HG03571 (cell line): ENCODE measurements around the gene WWOX.
A peak's percentile ranks its signal among the peaks of the same experiment; 100 is the strongest.

ENCODE experiments used
- ATAC-seq: cut with Tn5 transposase; IDR thresholded peaks from one replicate; pipeline ENCODE4 v1.9.1; 2021; ENCODE audit not compliant: unreplicated experiment

The WWOX gene

DNA sequence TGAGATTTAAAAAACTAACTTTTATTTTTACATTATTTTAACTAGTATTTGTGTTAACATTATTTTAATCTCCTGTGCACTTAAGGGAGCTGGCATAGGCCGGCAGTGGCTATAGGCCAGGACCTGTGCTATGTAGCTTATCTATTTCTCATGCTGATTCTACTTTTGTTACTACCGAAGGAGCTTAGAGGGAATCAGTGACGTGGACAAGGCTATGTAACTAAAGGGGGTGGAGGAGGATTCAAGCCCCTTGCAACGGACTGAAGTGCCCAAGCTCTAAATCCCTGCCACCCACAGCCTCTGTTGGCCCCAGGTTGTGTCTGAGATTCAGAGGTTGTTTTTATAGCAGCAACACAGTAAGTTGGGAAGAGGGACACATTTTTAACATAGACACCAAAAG lies 356.4 kb downstream of the WWOX start:
- no peak for ATAC-seq

DNA sequence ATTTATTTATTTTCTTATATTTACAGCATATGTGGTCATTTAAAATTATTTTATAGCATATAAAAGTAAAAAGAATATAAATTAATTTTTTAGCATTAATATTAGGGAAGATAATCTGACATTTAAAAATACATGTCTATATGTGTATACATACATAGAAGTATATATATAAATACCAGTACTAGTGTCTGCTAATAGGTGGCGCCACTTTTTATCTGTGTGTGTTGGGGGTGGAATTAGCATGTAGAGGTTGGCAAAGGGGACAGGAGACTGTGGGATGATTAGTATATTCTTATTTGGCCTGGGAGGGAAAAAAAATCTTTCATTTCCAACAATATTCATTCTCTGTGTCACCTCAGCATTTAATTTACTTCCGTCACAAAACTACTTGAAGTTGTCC lies 359.1 kb downstream of the WWOX start:
- ATAC-seq = no peak

DNA sequence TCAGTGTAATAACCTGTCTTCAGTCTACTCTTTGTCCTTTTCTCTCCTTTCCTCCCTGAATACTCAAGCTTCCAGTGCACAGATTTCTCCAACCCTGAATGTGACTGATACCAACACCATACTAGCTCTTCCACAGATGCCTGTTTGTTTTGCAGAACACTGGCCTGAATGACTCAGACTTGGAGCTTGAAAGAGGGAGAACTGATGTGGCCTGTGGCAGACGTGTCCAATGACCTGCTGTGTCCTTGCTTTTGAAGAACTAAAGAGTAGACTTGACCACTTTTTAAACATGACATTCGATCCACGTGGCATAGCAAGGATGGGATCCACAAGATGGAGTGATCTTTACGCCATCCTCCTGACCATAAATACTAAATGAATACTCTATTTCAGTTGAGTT lies 361.0 kb downstream of the WWOX start:
- no peak for ATAC-seq

DNA sequence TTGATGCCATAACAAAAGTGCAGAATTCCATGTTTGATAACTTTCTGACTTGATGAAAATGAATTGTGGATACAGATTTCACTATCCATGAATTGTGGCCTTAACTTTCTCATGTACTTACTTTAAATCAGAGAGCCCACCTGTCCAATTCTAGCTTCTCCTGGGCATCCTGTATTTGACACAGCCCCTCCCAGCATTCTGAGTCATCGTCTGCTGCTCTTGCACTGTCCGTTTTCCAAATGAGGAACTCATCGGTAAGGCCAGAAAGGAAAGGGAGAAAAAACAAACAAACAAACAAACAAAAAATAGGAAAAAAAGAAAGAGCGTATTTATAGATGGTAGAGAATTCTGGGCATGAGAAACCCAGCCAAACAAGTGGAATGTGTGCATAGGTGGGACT lies 361.6 kb downstream of the WWOX start:
- ATAC-seq = no peak

DNA sequence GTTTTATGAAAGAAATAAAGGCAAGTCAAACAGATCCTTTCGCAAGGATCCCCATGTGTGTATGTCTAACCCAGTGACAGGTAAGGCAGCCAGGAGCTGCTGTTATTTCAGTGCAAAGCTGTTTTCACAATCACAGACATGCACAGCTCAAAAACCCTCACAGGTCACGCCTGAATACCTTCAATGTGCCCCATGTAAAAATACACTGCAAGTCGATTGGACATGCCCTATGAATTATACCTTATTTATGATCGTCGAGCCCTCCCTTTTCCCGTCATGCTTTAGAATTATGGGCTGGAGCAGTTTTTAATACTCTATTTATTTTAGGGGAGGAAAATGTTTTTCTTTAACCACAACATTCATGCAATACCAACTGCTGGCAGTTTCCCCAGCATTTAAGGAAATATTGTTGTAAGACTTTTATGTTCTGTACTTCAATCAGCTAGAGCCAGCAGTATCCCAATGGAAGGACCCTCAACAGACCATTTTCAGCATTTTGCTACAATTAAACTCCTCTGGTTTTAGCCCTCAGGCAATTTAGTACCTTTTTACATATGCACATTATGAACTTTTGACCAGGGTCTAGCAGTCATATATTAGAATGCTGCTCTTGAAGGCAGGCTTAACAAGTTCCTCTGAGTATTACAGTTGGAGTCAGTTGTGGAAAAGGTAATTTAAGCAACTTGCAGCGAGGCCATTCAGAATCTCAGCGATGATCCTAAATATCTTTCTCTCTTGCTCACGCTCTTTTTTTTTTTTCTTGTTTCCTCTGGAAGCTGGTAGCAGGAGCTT lies 362.2 kb downstream of the WWOX start:
- no peak for ATAC-seq

DNA sequence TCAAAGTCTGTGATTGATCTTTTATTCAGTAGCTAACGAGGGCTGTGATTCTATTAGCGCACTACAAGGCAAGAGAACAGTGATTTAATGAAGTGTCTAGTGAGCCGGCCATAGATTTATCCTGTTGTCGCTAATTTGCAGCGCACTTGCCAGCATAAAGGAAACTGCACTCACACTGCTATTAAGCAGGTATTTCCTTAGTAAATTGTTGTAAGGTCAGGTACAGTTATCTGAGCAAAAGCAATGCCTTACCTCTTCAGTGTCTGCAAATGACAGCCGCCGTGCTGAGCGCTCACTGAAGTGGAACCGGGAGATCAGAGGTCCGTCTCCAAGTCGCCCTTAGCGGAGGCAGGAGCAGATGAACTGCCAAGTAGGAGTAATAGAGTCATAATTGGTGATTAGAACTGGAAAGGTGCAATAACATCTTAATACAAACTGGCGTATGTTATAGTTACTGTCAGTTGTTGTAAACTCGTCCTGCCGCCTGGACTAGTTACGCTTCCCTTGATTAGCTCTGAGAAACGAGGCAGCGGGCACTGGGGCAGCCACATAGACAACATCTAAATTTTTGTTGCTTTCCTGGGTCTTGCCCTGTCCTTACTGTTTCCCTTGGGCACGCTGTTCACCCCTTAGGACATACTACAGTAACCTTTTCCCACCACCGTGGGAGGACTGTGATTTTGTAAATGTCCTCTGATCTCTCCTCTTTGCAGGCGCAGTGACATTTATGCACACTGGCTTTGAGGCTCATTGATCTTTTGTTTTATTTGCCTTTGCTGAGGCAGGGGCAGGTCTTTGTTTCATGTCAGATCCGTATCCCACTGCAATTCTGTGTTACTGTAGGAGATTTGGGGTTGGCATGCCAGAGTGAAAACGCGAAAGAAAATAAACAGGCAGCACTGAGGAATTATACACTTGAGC lies 363.1 kb downstream of the WWOX start:
- no peak for ATAC-seq

DNA sequence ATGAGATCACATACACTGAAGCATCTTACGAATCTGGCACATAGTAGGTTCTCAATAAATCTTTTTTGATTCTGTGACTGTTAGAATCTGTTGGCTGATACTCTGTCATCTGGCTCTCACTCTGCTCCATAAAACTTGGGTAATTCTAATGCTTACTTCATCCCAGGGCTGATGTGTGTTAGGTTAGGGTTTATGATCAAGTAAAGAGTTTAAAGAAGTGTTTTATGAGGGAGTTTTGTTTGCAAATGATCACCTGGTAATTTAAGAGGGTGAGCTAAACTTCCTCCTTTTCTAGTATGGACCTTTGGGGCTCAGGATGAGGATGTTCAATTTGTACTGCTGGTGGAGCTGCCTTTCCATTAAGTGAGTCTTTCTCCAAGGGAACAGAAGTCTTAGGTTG lies 364.1 kb downstream of the WWOX start:
- ATAC-seq = no peak

DNA sequence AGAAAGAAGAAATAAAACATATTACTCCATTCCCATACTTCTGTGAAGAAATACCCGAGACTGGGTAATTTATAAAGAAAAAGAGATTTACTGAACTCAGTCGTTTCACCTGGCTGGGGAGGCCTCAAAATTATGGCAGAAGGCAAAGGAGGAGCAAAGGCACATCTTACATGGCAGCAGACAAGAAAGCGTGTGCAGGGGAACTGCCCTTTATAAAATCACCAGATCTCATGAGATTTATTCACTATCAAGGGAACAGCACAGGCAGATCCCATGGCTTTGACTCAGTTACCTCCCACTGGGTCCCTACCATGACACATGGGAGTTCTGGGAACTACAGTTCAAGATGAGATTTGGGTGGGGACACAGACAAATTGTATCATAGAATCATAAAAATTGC lies 365.4 kb downstream of the WWOX start:
- no peak for ATAC-seq

DNA sequence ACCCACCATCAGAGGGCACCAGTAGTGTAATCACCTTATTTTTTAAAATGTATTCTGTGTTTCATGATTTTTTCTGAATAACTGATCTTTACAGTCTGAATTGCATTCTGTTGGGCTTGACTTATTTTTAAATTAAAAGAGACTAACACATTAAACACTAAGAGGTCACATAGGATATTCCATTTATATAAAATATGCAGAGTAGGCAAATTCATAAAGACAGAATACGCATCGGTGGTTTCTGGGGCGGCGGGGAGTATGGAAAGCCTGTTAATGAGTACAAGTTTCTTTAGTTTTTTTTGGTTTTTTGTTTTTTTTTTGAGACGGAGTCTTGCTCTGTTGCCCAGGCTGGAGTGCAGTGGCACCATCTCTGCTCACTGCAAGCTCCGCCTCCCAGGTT lies 366.3 kb downstream of the WWOX start:
- no peak for ATAC-seq

DNA sequence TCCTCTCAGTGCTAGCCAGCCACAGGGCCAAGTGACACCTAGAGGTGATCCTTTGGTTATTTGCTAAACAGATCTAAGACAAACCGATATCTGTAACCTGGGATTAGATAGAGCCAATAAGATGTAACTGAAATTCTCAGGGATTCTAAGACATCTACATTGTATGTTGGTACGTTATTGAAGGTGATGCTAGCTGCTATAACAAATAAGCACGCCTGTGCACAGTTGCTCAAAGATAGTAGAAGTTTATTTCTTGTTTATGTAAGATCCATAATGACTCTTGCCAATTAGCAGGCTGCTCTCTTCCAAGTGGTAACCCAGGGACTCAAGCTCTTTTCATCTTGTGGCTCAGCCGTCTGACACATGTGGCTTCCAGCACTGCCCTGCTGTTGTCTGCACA lies 370.3 kb downstream of the WWOX start:
- no peak for ATAC-seq

DNA sequence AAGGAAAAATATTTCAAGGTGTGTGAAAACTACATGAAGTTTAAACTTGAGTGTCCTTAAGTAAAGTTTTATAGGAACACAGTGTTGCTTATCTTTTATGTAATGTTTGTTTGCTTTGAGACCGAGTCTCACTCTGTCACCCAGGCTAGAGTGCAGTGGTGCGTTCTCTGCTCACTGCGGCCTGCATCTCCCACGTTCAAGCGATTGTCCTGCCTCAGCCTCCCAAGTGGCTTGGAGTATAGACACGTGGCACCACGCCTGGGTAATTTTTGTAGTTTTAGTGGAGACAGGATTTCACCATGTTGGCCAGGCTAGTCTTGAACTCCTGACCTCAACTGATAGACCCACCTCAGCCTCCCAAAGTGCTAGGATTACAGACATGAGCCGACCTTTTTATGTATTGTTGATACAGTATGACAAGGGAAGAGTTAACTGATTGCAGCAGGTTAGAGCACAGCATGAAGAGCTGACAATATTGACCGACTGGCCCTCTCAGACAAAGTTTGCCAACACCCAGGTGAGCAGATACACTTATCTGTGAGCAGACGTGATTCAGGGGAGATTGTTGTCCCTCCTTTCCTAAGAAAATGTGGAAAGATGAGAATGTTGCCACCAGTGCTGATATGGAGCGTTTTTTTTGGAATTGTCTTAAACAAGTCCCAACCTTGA lies 373.7 kb downstream of the WWOX start:
- ATAC-seq = no peak

DNA sequence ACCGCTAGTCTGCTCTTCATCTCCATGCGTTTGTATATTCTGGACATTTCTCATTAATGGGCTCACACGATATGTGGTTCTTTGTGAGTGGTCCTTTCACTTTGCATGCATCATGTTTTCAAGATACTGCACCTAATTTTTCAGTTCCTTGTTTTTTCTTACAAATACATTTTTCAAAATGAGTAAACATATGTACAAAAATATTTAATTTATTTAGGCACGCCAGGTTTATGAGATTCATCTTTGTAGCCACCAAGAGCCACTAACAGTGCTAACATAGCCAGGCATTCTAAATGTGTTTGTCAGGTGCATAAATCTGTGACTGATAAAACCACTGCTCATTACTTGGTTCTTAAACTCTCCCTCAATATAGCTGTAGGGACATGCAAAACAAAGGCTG lies 375.3 kb downstream of the WWOX start:
- ATAC-seq = peak; percentile 81

DNA sequence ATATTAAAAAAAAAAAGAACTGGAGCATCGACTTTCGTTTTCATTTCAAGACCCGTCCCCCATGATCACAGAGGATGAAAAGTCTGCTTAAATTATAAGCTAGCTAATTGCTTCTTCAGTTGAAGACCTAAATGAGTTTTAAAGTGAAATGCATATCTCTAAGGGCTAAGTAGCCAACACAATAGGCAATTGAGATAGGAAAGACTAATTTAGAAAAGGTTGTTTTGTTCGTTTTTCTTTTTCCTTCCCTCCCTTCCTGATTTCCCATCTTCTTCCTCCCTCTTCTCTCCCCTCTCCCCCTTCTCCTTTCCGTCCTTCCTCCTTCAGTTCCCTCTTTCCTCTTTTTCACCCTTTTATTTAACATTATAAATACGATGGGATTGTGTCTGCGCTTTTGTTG lies 377.2 kb downstream of the WWOX start:
- ATAC-seq = no peak

DNA sequence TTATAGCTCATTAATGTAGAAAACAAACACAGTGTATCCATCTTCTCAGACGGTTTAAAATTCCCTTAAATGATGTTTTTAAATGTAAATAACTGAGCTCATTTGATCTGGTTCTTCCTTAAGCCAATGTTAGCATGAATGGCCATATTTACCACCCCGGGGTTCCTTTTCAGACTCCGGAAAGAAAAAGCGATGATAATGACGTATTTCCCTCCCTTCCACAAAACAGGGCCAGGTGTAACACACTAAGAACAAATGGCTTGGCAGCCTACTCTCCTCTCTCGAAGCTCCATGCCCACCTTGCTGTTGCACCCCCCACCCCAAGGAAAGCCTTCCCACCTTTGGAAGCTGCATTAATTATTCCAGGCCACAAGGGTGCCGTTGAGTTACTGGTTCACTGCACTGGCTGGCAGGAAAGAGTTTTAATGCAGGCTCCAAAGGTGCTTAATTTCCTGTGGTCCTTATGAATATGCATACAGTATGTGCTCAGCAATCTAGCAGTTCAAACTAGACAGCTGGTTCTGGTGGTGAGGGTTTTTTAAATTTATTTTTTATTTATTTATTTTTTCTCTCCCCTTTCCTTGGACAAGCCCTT lies 378.9 kb downstream of the WWOX start:
- no peak for ATAC-seq

DNA sequence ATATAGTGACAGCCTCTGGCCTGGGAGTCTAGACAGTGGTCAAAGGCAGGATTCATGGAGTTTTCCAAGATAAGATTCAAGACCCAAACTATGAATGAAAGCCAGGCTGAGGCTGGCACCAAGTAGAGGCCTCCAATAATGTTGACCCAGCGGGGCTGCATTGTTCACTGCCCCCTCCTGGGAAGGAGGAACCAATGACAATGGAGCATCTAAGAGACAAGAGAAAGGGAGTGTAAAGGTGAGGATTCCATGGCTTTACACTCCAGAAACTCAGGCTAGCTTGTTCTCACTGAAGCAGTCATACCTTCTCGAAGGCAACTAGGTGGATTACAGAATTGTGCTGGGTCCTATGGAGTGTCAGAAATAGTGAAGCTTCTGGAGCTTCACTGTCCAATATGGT lies 380.3 kb downstream of the WWOX start:
- ATAC-seq = no peak

DNA sequence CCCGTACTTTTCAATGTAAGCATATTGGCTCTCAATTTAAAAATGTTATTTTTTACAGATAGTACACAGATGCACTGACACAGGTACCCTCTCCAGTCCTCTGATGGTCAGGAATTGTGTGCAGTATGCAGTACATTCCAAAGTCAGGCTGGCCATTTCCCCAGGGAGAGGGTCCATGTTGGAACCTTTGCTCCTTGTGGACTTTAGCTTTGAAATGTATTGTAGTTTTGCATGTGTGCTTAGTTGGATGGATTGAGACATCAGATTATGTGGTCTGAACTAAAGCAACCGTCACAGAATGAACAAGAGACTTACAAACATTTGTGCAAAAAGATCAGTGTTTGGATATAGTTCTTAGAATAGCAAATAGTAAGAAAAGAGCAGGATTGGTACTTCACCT lies 381.1 kb downstream of the WWOX start:
- ATAC-seq = no peak

DNA sequence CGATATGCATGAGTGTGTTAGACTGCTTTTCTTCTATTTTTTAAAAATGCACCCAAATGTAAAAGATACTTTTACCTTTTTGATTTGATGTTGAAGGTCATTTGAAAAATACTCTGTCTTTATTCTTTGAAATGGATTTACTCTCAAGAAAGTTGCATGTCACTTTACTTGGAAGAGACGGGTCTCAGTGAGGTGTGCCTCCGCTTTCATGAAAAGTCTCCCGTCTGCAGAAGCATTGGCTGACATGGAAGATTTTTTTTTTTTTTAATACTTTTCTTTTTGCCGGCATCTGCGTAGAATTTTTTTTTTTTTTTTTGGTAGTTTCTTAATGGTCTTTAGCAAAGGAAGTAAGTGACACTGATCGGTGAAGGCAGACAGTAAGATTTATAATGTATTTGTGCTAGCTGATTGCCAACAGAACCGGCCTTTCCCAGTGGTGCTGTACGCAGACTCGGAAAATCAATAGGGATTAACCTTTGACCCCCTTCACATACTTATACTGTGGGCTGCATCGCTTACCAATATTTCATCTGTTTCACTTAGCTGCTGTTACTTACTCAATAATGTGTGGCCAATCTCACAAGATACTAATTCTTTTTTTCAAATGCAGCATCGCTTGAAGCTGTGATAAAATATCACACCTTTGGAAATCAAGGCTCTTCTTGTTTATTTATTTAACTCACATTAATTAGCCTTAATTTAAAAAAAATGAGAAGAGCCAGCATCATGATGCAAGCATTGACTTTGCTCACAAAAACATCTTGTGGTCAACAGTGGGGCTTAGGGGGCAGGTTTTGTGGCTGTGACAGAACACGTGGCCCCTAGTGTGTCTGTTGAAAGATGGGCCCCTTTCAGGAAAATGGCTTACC lies 383.9 kb downstream of the WWOX start:
- ATAC-seq = no peak

DNA sequence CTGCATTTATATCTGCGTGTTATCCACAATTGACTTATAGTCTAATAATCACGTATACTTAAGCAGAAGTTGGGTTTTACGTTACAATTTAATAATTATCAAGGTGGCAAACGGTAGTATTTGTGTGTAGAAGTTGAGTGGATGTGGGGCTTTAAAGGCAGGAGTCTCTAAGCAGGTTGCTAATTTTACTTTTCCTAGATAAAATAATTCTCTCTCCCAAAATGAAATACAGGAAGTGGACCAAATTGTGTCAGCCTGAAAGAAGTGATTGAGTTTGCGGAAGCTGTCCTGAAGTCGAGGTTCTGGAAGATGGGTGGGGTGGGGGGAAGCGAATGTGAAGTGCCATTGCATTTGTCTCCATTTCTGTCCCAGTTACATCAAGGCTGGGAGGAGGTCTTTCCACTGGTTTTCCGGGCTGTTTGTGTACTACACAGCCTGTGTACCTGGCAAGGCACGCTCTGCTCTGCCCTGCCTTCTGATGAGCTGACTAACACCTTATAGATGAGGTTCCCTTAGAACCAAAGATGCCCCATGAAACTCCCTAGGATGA lies 385.1 kb downstream of the WWOX start:
- no peak for ATAC-seq

DNA sequence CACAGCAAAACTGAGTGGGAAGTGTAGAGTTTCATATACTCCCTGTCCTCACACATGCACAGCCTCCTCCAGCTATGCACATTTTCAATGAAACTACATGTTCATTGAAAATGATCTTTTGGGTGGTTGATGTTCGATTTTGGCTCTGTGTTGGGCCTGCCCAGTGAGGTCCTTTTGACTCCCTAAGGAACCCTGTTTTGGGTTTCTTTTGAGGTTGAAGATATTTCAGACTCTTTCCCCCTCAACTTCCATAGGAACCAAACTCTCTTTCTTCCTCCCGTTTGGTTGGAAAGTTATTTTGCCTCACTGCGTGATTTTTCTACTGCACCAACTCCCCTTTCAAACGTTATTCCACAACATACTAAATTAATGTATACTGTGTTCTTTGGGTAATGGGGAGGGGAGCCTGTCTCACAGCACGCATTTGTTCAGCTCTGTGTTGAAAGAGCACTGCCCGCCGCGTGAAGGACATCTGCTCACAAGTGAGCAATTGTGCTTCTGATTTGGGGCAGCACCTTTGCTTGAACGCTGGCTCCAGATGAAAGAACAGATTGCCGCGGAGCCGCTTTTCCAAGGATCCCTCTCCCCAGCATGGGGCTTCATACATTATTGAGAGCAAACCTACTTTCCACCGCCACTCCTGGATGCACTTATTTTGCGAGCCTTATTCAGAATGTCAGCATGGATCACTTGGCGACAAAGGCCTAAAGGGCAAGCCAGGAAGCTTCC lies 385.9 kb downstream of the WWOX start:
- no peak for ATAC-seq

DNA sequence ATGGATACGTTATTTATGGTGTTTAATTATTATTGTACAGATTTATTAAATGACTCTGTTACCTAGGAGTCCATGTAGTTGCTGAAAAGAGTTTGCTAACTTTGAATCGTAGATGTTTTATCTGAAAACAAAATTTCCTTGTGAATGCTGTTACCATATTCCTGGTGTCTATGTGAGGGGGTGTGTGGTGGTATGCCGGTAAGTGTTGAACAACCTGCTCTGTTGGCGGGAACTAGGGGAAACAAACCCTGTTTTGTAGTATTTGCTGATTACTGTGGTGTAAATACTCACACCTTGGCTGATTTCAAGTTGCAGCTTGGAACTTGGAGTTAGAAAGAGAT lies 386.4 kb downstream of the WWOX start:
- ATAC-seq = no peak
